Stimulated activated naive CD4-positive, alpha-beta T cell treated with Interleukin-2 at 50 U/mL for 16 hours (primary cell): ENCODE measurements around the gene CANT1.
"Not testable (repeated sequence)": the region's sequence is repeated elsewhere in the genome, so short reads cannot be mapped to it uniquely, and the experiment has no call there.

Experiments
- DNase-seq: peaks from one replicate; lab custom pipeline; 2025; lab: John Stamatoyannopoulos, UW

The CANT1 gene

GRCh38 chr17:78958641-78959127 lies 50.9 kb downstream of the CANT1 start:
- DNase-seq, result no peak

GRCh38 chr17:78957128-78957527 lies 52.4 kb downstream of the CANT1 start:
- no peak for DNase-seq

GRCh38 chr17:78956254-78956653 lies 53.3 kb downstream of the CANT1 start:
- no peak for DNase-seq

GRCh38 chr17:78954684-78955083 lies 54.9 kb downstream of the CANT1 start:
- DNase-seq, result no peak

- no peak for DNase-seq
Measured at GRCh38 chr17:78953356-78954350, 55.9 kb downstream of the CANT1 start.

GRCh38 chr17:78952706-78953105 lies 56.9 kb downstream of the CANT1 start:
- DNase-seq, result no peak

GRCh38 chr17:78951967-78952551 lies 57.5 kb downstream of the CANT1 start:
- DNase-seq, result no peak

GRCh38 chr17:78950870-78951269 lies 58.7 kb downstream of the CANT1 start:
- no peak for DNase-seq

GRCh38 chr17:78947235-78948149 lies 62.1 kb downstream of the CANT1 start:
- no peak for DNase-seq

- DNase-seq, result no peak
Measured at GRCh38 chr17:78946631-78947030, 62.9 kb downstream of the CANT1 start.

- DNase-seq, result no peak
Measured at GRCh38 chr17:78946131-78946530, 63.4 kb downstream of the CANT1 start.

- not testable (repeated sequence) for DNase-seq
Measured at GRCh38 chr17:78945455-78945854, 64.1 kb downstream of the CANT1 start.

- DNase-seq, result no peak
Measured at GRCh38 chr17:78944956-78945355, 64.6 kb downstream of the CANT1 start.

GRCh38 chr17:78944026-78944425 lies 65.5 kb downstream of the CANT1 start:
- DNase-seq, result no peak
